HCT116 (cell line): ENCODE measurements around the gene FHIT. TPM values are rescaled to one million over a fixed set of nuclear protein-coding genes. Genes with fewer than 3 reads are reported as not detected.
"Not testable (repeated sequence)": the region's sequence is repeated elsewhere in the genome, so short reads cannot be mapped to it uniquely, and the experiment has no call there.

Experiments
- ATAC-seq: fragments of 200-7000 bp; cut with Tn5 transposase; 2 replicates; pipeline ENCODE4 v1.9.1; 2020; ENCODE audit warnings: mild to moderate bottlenecking, moderate library complexity
- BruUV-seq: library from RNA; stranded (reverse); fragments of 400-500 nt; replicated peaks from 2 replicates; lab custom pipeline; 2021; lab: Mats Ljungman, UMichigan
- CTCF ChIA-PET: fragments of 300-600 bp; sonication (Branson Sonifier 250); formaldehyde crosslinking; loops from one replicate; lab custom pipeline; 2021; ENCODE audit warnings: antibody characterized with exemption; lab: Charles Lee
- POLR2A ChIA-PET: fragments of 300-600, 350-600 bp; sonication (Branson Sonifier 250); formaldehyde crosslinking; loops from one replicate; lab custom pipeline; 2021; ENCODE audit warnings: antibody characterized with exemption; lab: Charles Lee
- RAD21 ChIA-PET, 2 experiments: fragments of 300-600 bp; sonication (Branson Sonifier 250); formaldehyde crosslinking; loops; one replicate each; lab custom pipeline; 2023; ENCODE audit warnings: low total read pairs in 2 of 2; ENCODE audit not compliant: uncharacterized antibody in 2 of 2, unreplicated experiment in 2 of 2, low non-redundant PET in 1 of 2; lab: Charles Lee
- DNase-seq: peaks from one replicate; pipeline ENCODE4 v3.0.0-alpha.2; 2010; ENCODE audit warnings: low read depth, low spot score
- H2AFZ ChIP-seq: fragments of 200-600 bp; shearing (Covaris generic), sonication (generic); 2 replicates; pipeline ENCODE4 v1.6.1; 2017; ENCODE audit warnings: low read depth, mixed run types, mixed read lengths, antibody characterized with exemption, low read length; ENCODE audit not compliant: poor library complexity, severe bottlenecking
- H3K27ac ChIP-seq: 2 replicates; pipeline ENCODE4 v1.5.1; 2012; ENCODE audit warnings: low read depth, low read length
- H3K27me3 ChIP-seq: fragments of 200-600 bp; sonication (generic); 2 replicates; pipeline ENCODE4 v1.6.1; 2016; ENCODE audit warnings: mixed run types, low read length, mixed read lengths; ENCODE audit not compliant: insufficient read depth
- H3K36me3 ChIP-seq, 2 experiments: fragments of 200-500 bp in 1 of 2; fragments of 200-600 bp in 1 of 2; sonication (Bioruptor generic) in 1 of 2; sonication (generic) in 1 of 2; 2 replicates each; pipeline versions ENCODE4 v1.5.1 to v1.6.1; 2014 to 2016; ENCODE audit warnings: low read length in 2 of 2, inconsistent platforms in 1 of 2, mixed read lengths in 1 of 2, mixed run types in 1 of 2; ENCODE audit not compliant: insufficient read depth in 2 of 2, control insufficient read depth in 1 of 2
- H3K4me1 ChIP-seq, 2 experiments: fragments of 200-600 bp in 1 of 2; sonication (generic) in 1 of 2; 2 replicates each; pipeline versions ENCODE4 v1.5.1 to v1.6.1; 2012 to 2017; ENCODE audit warnings: low read length in 2 of 2, inconsistent platforms in 1 of 2, mild to moderate bottlenecking in 1 of 2, mixed read lengths in 1 of 2, mixed run types in 1 of 2, moderate library complexity in 1 of 2; ENCODE audit not compliant: insufficient read depth in 2 of 2, control insufficient read depth in 1 of 2
- H3K4me2 ChIP-seq: fragments of 200-600 bp; sonication (generic); 2 replicates; pipeline ENCODE4 v1.6.1; 2017; ENCODE audit warnings: mixed run types, low read length, mixed read lengths
- H3K4me3 ChIP-seq, 2 experiments: fragments of 200-600 bp in 1 of 2; sonication (generic) in 1 of 2; replicated peaks in 1 of 2; 2 replicates each; pipeline ENCODE4 v1.5.1; 2011 to 2016; ENCODE audit warnings: low read length in 2 of 2, control low read depth in 1 of 2, low read depth in 1 of 2, mild to moderate bottlenecking in 1 of 2, mixed read lengths in 1 of 2, mixed run types in 1 of 2
- H3K79me2 ChIP-seq: fragments of 200-600 bp; sonication (generic); 2 replicates; pipeline ENCODE4 v1.6.1; 2017; ENCODE audit warnings: mild to moderate bottlenecking, mixed run types, low read length, moderate library complexity, mixed read lengths; ENCODE audit not compliant: insufficient read depth
- H3K9ac ChIP-seq: fragments of 200-600 bp; sonication (generic); 2 replicates; pipeline ENCODE4 v1.6.1; 2016; ENCODE audit warnings: low read length, mixed read lengths
- H3K9me2 ChIP-seq: fragments of 200-600 bp; sonication (generic), shearing (Covaris generic); 2 replicates; pipeline ENCODE4 v1.6.1; 2017; ENCODE audit warnings: mixed run types, mild to moderate bottlenecking, moderate library complexity; ENCODE audit not compliant: insufficient read depth
- H3K9me3 ChIP-seq, 2 experiments: fragments of 200-500 bp in 1 of 2; fragments of 200-600 bp in 1 of 2; sonication (Bioruptor generic) in 1 of 2; sonication (generic) in 1 of 2; 2 replicates each; pipeline ENCODE4 v1.6.1; 2014 to 2017; ENCODE audit warnings: low read length in 2 of 2, mixed read lengths in 2 of 2, inconsistent platforms in 1 of 2, low read depth in 1 of 2, mild to moderate bottlenecking in 1 of 2, mixed run types in 1 of 2, moderate library complexity in 1 of 2; ENCODE audit not compliant: control insufficient read depth in 1 of 2, insufficient read depth in 1 of 2
- H4K20me1 ChIP-seq: fragments of 200-600 bp; sonication (generic), shearing (Covaris generic); 2 replicates; pipeline ENCODE4 v1.6.1; 2017; ENCODE audit warnings: mixed run types, mild to moderate bottlenecking, moderate library complexity; ENCODE audit not compliant: insufficient read depth
- CBX3 ChIP-seq: IDR thresholded peaks from 2 replicates; pipeline ENCODE4 v1.6.1; 2012; ENCODE audit warnings: low read depth
- CEBPB ChIP-seq: IDR thresholded peaks from 2 replicates; pipeline ENCODE4 v1.6.1; 2012; ENCODE audit warnings: low read depth
- EGR1 ChIP-seq: IDR thresholded peaks from 2 replicates; pipeline ENCODE4 v1.6.1; 2012; ENCODE audit warnings: low read depth
- ELF1 ChIP-seq: IDR thresholded peaks from 2 replicates; pipeline ENCODE4 v1.6.1; 2012; ENCODE audit warnings: low read depth, borderline replicate concordance
- FOSL1 ChIP-seq: IDR thresholded peaks from 2 replicates; pipeline ENCODE4 v1.6.1; 2012; ENCODE audit warnings: low read depth
- POLR2A ChIP-seq: IDR thresholded peaks from 2 replicates; pipeline ENCODE4 v1.7.0; 2011; ENCODE audit warnings: borderline replicate concordance; ENCODE audit not compliant: insufficient read depth, insufficient read length; ENCODE audit errors: extremely low read depth
- POLR2AphosphoS5 ChIP-seq: IDR thresholded peaks from 2 replicates; pipeline ENCODE4 v1.6.1; 2011; ENCODE audit warnings: mild to moderate bottlenecking, low read depth, low read length, moderate library complexity
- SIN3A ChIP-seq: IDR thresholded peaks from 2 replicates; pipeline ENCODE4 v1.6.1; 2012; ENCODE audit warnings: low read depth
- SRF ChIP-seq: IDR thresholded peaks from 2 replicates; pipeline ENCODE4 v1.6.1; 2012; ENCODE audit warnings: low read depth
- TCF7L2 ChIP-seq: IDR thresholded peaks from 2 replicates; pipeline ENCODE4 v1.7.0; 2011; ENCODE audit warnings: borderline replicate concordance, inconsistent platforms; ENCODE audit not compliant: insufficient read depth, insufficient read length; ENCODE audit errors: extremely low read depth
- ZFX ChIP-seq: fragments of 450-650 bp; IDR thresholded peaks from 2 replicates; pipeline ENCODE4 v1.6.1; 2017
- ZNF274 ChIP-seq: fragments of 200-500 bp; sonication (Bioruptor generic); IDR thresholded peaks from 2 replicates; pipeline ENCODE4 v1.6.1; 2014; ENCODE audit warnings: mild to moderate bottlenecking, low read depth, low read length, inconsistent platforms
- intact Hi-C: fragments of 100-400 bp; cut with micrococcal nuclease; formaldehyde crosslinking; loops from 2 replicates; pipeline ENCODE4 v1.10.0; 2022
- total RNA-seq: library from RNA; stranded (reverse); gene quantifications from one replicate; pipeline ENCODE4 v1.2.1, GENCODE V29; 2021; ENCODE audit not compliant: unreplicated experiment
- TF ChIP-seq, protein P1 (sequence below): IDR thresholded peaks from 2 replicates; pipeline ENCODE4 v1.6.1; 2012; ENCODE audit warnings: low read depth
- TF ChIP-seq, protein P2 (sequence below): IDR thresholded peaks from 2 replicates; pipeline ENCODE4 v1.6.1; 2012

The FHIT gene
- total RNA-seq, 1 experiment from 2014 or later, result 20.1 TPM

DNA sequence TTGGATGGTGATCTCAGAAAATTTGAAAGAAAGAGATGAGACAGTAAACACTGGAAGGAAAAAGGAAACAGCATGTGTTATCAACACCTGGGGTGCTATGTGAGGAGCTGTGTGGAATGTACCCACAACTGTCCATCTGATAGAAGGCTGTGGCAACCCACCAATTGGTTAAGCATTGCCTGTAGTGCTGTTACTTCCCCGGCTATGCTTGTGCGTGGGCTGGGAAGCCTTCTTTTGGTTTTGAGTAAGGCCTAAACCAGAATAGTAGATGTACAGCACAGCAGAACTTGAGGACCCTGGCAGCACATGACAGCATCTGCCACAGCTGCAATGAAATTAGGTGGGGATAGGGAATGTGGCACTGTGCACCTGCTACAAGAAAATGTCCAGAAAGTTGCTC, 184.5 kb downstream of the FHIT start:
- RAD21 ChIA-PET, result no interaction called here
- Histone ChIP-seq H4K20me1 (no peaks in the 10 kb centered on the region), H3K9ac (no peak overlapping the region), H3K36me3 (no peaks in the 10 kb centered on the region), H3K27ac (no peak overlapping the region), H3K9me2 (no peaks in the 10 kb centered on the region), H3K4me3 (no peak overlapping the region), H3K79me2 (no peaks in the 10 kb centered on the region), H3K27me3 (no peaks in the 10 kb centered on the region), H3K4me2 (no peak overlapping the region), H3K4me1 (no peaks in the 10 kb centered on the region), H3K9me3 (no peaks in the 10 kb centered on the region), H2AFZ (no peak overlapping the region)
- intact Hi-C loops, result no loop called here
- TF ChIP-seq, protein P1, sequence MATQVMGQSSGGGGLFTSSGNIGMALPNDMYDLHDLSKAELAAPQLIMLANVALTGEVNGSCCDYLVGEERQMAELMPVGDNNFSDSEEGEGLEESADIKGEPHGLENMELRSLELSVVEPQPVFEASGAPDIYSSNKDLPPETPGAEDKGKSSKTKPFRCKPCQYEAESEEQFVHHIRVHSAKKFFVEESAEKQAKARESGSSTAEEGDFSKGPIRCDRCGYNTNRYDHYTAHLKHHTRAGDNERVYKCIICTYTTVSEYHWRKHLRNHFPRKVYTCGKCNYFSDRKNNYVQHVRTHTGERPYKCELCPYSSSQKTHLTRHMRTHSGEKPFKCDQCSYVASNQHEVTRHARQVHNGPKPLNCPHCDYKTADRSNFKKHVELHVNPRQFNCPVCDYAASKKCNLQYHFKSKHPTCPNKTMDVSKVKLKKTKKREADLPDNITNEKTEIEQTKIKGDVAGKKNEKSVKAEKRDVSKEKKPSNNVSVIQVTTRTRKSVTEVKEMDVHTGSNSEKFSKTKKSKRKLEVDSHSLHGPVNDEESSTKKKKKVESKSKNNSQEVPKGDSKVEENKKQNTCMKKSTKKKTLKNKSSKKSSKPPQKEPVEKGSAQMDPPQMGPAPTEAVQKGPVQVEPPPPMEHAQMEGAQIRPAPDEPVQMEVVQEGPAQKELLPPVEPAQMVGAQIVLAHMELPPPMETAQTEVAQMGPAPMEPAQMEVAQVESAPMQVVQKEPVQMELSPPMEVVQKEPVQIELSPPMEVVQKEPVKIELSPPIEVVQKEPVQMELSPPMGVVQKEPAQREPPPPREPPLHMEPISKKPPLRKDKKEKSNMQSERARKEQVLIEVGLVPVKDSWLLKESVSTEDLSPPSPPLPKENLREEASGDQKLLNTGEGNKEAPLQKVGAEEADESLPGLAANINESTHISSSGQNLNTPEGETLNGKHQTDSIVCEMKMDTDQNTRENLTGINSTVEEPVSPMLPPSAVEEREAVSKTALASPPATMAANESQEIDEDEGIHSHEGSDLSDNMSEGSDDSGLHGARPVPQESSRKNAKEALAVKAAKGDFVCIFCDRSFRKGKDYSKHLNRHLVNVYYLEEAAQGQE, result no peak
- no peak for TF ChIP-seq POLR2A
- no peak for TF ChIP-seq EGR1
- no peak for TF ChIP-seq POLR2AphosphoS5
- TF ChIP-seq, protein P2, sequence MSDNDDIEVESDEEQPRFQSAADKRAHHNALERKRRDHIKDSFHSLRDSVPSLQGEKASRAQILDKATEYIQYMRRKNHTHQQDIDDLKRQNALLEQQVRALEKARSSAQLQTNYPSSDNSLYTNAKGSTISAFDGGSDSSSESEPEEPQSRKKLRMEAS, result no peak
- TF ChIP-seq SIN3A, result no peak
- no peak for TF ChIP-seq ELF1
- TF ChIP-seq SRF, result no peak
- TF ChIP-seq ZNF274, result no peak
- no peak for TF ChIP-seq CBX3
- TF ChIP-seq TCF7L2, result no peak
- no peak for TF ChIP-seq CEBPB
- no peak for TF ChIP-seq FOSL1
- no peak for TF ChIP-seq ZFX
- POLR2A ChIA-PET, result no interaction called here
- BruUV-seq, result no TSS peak
- CTCF ChIA-PET, result no interaction called here
- ATAC-seq, result no peak
- DNase-seq, result no peak

DNA sequence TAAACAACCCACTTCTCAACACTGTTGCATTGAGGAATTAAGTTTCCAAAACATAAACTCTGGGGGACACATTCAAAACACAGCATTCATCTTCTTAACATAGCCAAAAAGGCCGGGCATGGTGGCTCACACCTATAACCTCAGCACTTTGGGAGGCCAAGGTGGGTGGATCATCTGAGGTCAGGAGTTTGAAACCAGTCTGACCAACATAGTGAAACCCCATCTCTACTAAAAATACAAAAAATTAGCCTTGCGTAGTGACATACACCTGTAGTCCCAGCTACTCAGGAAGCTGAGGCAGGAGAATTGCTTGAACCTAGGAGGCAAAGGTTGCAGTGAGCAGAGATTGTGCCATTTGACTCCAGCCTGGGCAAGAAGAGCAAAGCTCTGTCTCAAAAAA, 185.0 kb downstream of the FHIT start:
- H3K27ac ChIP-seq, ATAC-seq, H3K79me2 ChIP-seq, POLR2A ChIA-PET, intact Hi-C loops, H3K36me3 ChIP-seq, H3K4me1 ChIP-seq, CTCF ChIA-PET, H3K4me3 ChIP-seq, H3K9me3 ChIP-seq, DNase-seq, H3K4me2 ChIP-seq, BruUV-seq, H4K20me1 ChIP-seq, H3K9ac ChIP-seq, H3K9me2 ChIP-seq, H2AFZ ChIP-seq, RAD21 ChIA-PET, H3K27me3 ChIP-seq: not testable (repeated sequence)
